NT2/D1 (cell line): Measurements from ENCODE around the gene RIMBP2.

Experiments
- DNase-seq: peaks from one replicate; pipeline ENCODE4 v3.0.0-alpha.2; 2011; ENCODE audit warnings: low read depth, low spot score
- H3K27me3 ChIP-seq: 2 replicates; pipeline ENCODE4 v1.6.0; 2011; ENCODE audit warnings: mild to moderate bottlenecking; ENCODE audit not compliant: insufficient read length, insufficient read depth
- H3K36me3 ChIP-seq: 2 replicates; pipeline ENCODE4 v1.6.1; 2011; ENCODE audit warnings: mild to moderate bottlenecking, low read length, mixed read lengths; ENCODE audit not compliant: insufficient read depth, insufficient read length
- H3K4me1 ChIP-seq: 2 replicates; pipeline ENCODE4 v1.5.1; 2011; ENCODE audit not compliant: insufficient read depth, insufficient read length
- H3K4me3 ChIP-seq: 2 replicates; pipeline ENCODE4 v1.5.1; 2011; ENCODE audit warnings: low read depth; ENCODE audit not compliant: insufficient read length
- H3K9ac ChIP-seq: 2 replicates; pipeline ENCODE4 v1.6.0; 2011; ENCODE audit warnings: low read depth; ENCODE audit not compliant: insufficient read length
- H3K9me3 ChIP-seq: 2 replicates; pipeline ENCODE4 v1.5.1; 2011; ENCODE audit warnings: mild to moderate bottlenecking, low read length; ENCODE audit not compliant: insufficient read depth
- SUZ12 ChIP-seq: IDR thresholded peaks from 2 replicates; pipeline ENCODE4 v1.6.1; 2011; ENCODE audit not compliant: insufficient read length, insufficient read depth; ENCODE audit errors: extremely low read depth
- YY1 ChIP-seq: IDR thresholded peaks from 2 replicates; pipeline ENCODE4 v1.6.1; 2011; ENCODE audit not compliant: insufficient read length, insufficient read depth
- ZNF274 ChIP-seq: IDR thresholded peaks from 2 replicates; pipeline ENCODE4 v1.6.1; 2011; ENCODE audit warnings: mild to moderate bottlenecking, low read depth, low read length

Gene RIMBP2, protein sequence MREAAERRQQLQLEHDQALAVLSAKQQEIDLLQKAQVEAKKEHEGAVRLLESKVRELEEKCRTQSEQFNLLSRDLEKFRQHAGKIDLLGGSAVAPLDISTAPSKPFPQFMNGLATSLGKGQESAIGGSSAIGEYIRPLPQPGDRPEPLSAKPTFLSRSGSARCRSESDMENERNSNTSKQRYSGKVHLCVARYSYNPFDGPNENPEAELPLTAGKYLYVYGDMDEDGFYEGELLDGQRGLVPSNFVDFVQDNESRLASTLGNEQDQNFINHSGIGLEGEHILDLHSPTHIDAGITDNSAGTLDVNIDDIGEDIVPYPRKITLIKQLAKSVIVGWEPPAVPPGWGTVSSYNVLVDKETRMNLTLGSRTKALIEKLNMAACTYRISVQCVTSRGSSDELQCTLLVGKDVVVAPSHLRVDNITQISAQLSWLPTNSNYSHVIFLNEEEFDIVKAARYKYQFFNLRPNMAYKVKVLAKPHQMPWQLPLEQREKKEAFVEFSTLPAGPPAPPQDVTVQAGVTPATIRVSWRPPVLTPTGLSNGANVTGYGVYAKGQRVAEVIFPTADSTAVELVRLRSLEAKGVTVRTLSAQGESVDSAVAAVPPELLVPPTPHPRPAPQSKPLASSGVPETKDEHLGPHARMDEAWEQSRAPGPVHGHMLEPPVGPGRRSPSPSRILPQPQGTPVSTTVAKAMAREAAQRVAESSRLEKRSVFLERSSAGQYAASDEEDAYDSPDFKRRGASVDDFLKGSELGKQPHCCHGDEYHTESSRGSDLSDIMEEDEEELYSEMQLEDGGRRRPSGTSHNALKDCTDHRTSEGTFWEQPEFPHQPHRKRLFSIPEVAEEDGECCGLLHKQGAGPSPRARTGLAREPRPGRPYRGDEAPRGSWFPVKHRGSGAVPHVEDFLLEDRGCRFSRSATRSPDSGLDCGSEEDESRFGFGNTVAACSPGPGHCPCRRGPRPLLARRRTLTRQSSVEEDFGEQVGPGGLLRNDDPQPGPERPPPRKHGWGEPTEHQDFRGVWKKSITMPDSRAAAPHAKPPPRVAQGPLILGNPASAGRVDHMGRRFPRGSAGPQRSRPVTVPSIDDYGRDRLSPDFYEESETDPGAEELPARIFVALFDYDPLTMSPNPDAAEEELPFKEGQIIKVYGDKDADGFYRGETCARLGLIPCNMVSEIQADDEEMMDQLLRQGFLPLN (N-terminal part only)

DNA sequence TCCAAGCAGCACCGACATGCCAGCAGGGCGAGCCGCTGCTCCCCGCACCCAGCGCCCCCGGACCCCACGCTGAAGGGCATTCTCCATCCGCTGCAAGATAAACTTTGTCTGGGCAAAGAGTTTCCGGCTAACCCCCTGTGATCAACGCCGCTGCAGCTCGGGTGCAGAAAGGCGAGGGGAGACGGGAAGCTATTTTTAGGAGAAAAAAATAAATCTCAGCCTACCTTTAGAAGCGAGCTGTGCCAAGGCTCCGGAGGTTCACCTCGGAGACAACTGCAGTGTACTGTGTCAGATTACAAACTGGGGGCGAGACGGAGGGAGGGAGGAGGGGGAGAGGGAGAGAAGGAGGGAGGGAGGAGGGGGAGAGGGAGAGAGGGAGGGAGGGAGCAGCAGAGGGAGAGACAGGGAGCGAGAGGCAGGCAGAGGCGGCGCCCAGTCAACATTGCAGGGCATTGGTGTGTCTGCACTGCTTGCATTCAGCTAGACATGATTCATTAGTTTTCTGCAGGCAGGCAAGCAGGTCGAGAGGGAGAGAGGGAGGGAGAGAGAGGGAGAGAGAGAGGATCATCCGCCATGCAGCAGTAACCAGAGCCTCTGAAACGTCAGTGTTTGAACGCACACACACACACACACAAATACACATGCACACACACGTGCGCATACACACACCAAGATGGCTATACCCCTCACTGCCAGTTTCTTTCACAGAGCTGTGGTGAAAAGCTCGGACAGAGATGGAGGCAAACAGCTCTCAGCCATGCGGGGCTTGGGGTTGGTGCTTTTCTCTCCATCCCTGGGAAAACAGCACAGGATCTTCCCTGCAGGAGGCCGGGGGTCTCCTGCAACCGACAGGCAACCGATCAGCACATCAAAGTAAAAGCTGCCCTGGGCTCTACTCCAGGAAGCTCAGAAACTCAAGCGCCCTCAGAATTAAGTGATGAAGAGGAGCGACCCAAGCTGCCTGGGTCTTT is at the start of gene RIMBP2:
Gene RIMBP2 (minus strand): TSS at position 302 of the 971 bp plus-strand sequence. CDS start 237,286 bp downstream, outside the sequence.
- Histone ChIP-seq H3K4me1 (peaks cover 9% of the 10 kb centered on the region), H3K4me3 (peak within 1 kb of the TSS; percentile 72)

DNA sequence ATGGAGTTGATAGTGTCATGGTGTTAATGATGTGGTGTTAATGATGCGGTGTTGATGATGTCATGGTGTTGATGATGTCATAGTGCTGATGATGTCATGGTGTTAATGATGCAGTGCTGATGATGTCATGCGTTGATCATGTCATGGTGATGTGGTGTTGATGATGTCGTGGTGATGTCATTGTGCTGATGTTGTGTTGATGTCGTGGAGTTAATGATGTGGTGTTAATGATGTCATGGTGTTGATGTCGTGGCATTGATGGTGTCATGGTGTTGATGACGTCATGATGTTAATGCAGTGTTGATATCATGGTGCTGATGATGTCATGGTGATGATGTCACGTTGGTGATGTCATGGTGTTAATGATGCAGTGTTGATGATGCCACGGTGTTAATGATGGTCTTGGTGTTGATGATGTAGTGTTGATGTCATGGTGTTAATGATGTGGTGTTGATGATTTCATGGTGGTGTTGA is 49.1 kb upstream of the RIMBP2 start:
- H3K27me3 ChIP-seq, result no peaks in the 10 kb centered on the region
- DNase-seq, result no peak
- H3K9ac ChIP-seq, result no peak overlapping the region
- no peak overlapping the region for H3K4me3 ChIP-seq
- H3K4me1 ChIP-seq, result no peaks in the 10 kb centered on the region
- H3K9me3 ChIP-seq, result peaks cover 19% of the 10 kb centered on the region
- peaks cover 3% of the 10 kb centered on the region for H3K36me3 ChIP-seq
- no peak for TF ChIP-seq SUZ12
- TF ChIP-seq YY1, result no peak

More for the DNA sequence above, at the start of gene RIMBP2:
- peak; percentile 71 for DNase-seq
- no peaks in the 10 kb centered on the region for H3K36me3 ChIP-seq
- TF ChIP-seq SUZ12 (no peak), ZNF274 (no peak), YY1 (no peak)
- H3K9ac ChIP-seq, result peak within 1 kb of the TSS; percentile 79
- peaks cover 45% of the 10 kb centered on the region for H3K27me3 ChIP-seq
- no peaks in the 10 kb centered on the region for H3K9me3 ChIP-seq

DNA sequence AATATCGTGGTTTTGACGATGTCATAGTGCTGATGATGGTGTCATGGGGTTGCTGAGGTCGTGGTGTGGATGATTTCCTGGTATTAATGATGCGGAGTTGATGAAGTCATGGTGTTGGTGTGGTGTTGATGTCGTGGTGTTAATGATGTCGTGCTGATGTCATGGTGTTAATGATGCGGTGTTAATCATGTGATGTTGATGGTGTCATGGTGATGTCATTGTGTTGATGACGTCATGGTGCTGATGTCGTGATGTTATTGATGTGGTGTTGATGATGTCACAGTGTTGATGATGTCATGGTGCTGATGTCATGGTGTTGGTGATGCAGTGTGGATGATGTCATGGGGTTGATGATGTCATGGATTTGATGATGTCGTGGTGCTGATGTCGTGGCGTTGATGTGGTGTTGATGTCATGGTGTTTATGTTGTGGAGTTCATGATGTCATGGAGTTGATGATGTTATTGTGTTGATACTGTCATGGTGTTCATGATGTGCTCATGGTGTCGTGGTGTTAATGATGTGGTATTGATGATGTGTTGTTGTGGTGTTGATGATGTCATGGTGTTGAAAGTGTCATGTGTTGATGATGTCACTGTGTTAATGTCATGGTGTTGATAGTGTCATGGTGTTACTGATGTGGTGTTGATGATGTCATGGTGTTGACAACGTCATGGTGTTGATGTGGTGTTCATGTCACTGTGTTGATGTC is 48.5 kb upstream of the RIMBP2 start:
- H3K27me3 ChIP-seq, result no peaks in the 10 kb centered on the region
- peaks cover 19% of the 10 kb centered on the region for H3K9me3 ChIP-seq
- no peak for TF ChIP-seq YY1
- TF ChIP-seq SUZ12, result no peak
- TF ChIP-seq ZNF274, result no peak
- peaks cover 3% of the 10 kb centered on the region for H3K36me3 ChIP-seq
- no peaks in the 10 kb centered on the region for H3K4me1 ChIP-seq
- no peak overlapping the region for H3K4me3 ChIP-seq
- H3K9ac ChIP-seq, result no peak overlapping the region
- no peak for DNase-seq

DNA sequence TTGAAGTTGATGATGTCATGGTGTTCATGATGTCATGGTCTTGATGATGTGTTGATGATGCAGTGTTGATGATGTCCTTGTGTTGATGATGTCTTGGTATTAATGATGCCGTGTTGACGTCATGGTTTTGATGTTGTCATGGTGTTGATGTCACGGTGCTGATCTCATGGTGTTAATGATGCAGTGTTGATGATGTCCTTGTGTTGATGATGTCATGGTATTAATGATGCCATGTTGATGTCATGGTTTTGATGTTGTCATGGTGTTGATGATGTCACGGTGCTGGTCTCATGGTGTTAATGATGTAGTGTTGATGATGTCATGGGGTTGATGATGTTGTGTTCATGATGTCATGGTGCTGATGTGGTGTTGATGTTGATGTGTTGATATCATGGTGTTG is 48.0 kb upstream of the RIMBP2 start:
- peaks cover 3% of the 10 kb centered on the region for H3K36me3 ChIP-seq
- H3K9me3 ChIP-seq, result peaks cover 19% of the 10 kb centered on the region
- TF ChIP-seq YY1 (no peak), ZNF274 (no peak), SUZ12 (no peak)
- H3K9ac ChIP-seq, result no peak overlapping the region
- no peaks in the 10 kb centered on the region for H3K4me1 ChIP-seq
- no peaks in the 10 kb centered on the region for H3K27me3 ChIP-seq
- no peak overlapping the region for H3K4me3 ChIP-seq
- no peak for DNase-seq

DNA sequence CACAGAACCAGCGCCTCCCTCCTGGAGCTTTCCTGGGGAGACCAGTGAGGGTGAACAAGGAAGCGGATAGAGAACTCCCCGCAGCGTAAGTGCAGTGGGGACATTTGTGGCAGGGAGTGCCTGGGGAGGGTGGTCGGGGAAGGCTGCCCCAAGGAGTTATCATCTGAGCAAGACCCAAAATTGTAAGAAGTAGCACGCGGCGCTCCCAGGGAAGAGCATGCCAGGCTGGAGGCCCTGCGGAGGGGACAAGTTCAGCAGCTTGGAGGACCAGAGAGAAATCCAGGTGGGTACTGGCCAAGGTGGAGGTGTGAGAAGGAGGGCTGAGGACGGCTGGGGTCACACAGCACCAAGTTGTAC is 46.2 kb upstream of the RIMBP2 start:
- TF ChIP-seq YY1 (no peak), SUZ12 (no peak), ZNF274 (no peak)
- Histone ChIP-seq H3K4me3 (no peak overlapping the region), H3K9ac (no peak overlapping the region)

More for the DNA sequence above, 46.2 kb upstream of the RIMBP2 start:
- Histone ChIP-seq H3K9me3 (peaks cover 19% of the 10 kb centered on the region), H3K27me3 (no peaks in the 10 kb centered on the region), H3K36me3 (peaks cover 3% of the 10 kb centered on the region), H3K4me1 (no peaks in the 10 kb centered on the region)
- no peak for DNase-seq
